ENCODE results near the gene CLEC11A.

CLEC11A gene

GRCh38 chr19:50705422-50706019 is 17.6 kb upstream of the CLEC11A start:
- peak in 2 of 3 experiments; percentile 26 to 73 for DNase-seq

- DNase-seq, result no peak
Observed at GRCh38 chr19:50706387-50706786, 16.8 kb upstream of the CLEC11A start.

GRCh38 chr19:50708179-50708879 is 14.8 kb upstream of the CLEC11A start:
- DNase-seq, result peak in 1 of 3 experiments; percentile 3

DNA sequence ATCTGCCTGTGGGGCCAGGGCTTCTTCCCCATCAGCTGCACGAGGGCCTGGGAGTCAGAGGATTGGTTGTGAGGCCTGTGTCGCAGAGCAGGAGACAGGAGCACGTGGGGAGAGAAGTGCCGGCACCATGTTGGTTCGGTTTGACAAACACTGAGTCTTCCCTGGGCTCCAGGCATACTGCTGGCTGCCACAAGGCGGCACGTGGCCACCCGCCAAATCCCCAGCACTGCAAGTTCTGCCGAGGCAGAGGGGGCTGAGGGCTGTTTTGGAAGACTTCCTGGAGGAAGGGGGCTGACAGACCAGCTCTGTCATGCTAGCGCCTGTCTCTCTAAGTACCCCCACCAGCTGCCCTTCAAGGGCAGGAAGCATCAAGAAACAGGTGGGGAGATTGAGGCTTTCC is 13.1 kb upstream of the CLEC11A start:
- peak in 1 of 3 experiments; percentile 17 for DNase-seq

- no peak for DNase-seq
Observed at GRCh38 chr19:50710612-50711011, 12.6 kb upstream of the CLEC11A start.

- DNase-seq, result no peak
Observed at GRCh38 chr19:50711196-50711595, 12.0 kb upstream of the CLEC11A start.

DNA sequence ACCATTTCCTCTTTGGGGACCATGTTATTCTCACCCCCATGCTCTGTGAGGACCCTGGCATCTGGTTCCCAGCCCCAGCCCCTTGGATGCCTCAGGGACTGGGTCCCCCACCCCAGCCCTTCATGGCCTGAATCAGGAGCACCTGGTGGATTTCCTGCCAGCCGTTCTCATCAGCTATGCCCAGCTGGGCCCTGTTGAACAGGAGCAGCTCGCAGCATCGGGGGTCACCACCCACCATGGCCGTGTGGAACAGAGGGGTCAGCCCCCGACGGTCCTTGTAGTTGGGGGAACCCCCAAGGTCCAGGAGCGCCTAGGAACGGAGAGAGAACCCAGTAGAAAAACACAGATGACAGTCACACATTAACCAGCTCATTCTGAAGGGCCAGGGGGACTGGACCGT is 11.4 kb upstream of the CLEC11A start:
- no peak for DNase-seq

- DNase-seq, result no peak
Observed at GRCh38 chr19:50712833-50713232, 10.3 kb upstream of the CLEC11A start.

DNA sequence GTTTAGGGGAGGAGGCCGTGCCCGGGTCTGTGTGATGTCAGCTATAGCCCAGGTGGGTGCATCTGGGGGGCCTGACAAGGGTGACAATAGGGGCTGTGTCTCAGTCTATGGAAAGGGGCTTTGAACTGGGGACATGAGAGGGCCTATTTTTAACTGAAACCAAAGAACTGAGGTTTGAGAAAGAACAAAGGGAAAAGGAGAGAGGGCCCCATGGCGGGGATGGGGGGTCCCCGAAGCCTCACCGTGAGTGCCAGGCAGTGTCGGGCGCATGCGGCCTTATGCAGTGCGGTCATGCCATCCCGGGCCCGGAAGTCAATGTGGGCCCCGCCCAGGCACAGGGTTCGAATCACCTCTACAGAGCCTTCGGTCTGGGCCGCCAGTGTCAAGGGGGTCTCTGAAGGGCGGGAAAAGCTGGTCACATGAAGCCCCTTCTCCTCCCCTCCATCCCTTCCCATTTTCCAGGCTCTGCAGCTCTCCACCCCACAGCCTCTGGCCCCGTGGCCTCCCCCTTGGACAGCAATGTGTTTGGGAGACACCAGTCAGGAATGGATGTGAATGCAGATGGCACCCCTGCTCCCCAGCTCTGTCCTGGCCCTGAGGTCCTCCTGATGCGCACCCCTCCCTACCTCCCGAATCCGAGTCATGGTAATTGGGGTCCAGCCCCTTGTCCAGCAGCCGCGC is 9.5 kb upstream of the CLEC11A start:
- no peak for DNase-seq

DNA sequence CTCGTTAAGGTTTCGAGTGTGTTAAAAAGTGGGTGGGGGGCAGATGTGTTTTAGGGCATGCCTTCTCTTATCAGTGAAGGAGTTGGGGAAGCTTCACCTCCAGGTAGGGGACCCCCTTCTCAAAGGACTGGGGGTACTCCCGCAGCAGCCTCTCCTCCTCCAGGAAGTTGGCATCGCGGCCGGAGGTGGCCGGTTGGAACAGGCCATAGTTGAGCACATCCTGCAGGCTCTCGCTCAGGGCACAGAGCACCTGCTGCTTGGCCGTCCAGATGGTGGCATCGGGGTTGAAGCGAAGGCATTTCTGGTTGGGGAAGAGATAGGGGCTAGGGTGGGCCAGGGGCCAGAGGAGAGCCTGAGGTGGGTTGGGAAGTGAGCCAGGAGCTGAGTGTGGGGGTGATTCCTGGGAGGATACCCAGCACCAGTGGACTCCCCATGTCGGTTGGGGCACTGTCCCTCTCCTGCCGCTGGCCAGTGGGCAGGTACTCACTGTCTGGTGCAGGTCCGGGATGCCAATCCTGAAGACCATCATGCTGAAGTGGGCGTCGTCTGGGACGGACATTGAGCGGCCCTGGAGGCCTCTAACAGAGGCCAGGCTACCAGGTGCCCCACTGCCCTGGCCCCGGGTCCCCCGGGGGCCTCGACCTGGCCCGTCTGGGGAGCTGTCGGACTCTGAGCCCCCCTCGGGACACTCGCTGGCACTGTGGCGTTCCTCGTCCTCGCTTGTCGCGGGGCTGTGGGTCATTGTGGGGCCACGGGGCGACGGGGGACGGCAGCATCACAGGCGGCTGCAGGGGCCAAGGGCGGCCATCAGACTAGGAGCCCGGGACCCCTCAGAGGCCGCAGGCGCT is 6.8 kb upstream of the CLEC11A start:
- DNase-seq, result no peak

DNA sequence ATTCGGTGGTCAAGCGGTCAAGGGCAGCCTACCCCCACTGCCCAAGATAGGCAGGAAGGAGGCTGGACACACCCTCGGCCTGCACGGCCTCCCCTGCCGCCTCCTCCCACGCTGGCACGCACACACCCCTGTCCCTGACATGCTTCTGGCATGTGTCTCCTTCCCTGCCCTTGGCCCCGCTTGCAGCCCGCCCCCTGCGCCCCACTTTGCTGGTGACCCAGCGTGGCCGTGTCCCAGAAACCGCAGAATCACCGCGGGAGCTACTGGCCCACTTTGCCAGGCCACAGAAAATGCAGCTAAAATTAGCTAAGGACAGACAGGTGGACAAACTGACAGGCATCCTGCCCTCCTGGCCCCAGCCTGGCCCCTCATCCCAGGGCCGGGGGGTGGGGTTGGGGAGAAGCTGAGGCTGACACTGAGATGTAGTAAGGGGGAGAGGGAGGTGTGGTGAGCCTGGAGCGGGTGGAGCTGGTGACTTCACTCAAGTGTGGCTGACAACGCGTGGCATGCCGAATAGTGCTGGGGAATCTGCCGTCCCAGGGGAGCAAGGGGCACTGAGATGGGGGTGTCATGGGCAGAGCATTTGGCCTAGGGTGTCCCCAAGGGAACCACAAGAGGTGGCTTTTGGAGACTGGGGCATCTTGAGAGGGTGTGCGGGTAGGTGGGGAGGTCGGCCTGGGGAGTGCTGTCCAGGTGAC is 6.0 kb upstream of the CLEC11A start:
- DNase-seq, result no peak

DNA sequence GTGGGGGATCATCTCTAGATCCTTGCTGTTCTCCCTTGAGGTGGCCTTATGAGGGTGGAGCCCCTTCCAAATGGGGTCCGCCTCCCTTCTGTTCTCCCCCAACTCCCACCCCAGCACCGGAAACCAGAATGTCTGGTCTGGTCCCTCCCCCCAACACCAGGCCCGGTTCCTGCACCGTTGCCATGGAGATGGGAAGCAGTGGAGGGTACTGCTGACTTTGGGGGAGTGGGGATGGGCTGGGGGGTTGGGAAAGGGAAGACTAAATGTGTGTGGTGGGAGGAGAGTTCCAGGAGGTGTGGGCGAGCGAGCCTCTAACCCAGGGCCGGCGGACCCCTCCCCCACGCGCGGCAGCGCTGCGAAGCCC is 5.3 kb upstream of the CLEC11A start:
- DNase-seq, result peak in 1 of 3 experiments; percentile 26

DNA sequence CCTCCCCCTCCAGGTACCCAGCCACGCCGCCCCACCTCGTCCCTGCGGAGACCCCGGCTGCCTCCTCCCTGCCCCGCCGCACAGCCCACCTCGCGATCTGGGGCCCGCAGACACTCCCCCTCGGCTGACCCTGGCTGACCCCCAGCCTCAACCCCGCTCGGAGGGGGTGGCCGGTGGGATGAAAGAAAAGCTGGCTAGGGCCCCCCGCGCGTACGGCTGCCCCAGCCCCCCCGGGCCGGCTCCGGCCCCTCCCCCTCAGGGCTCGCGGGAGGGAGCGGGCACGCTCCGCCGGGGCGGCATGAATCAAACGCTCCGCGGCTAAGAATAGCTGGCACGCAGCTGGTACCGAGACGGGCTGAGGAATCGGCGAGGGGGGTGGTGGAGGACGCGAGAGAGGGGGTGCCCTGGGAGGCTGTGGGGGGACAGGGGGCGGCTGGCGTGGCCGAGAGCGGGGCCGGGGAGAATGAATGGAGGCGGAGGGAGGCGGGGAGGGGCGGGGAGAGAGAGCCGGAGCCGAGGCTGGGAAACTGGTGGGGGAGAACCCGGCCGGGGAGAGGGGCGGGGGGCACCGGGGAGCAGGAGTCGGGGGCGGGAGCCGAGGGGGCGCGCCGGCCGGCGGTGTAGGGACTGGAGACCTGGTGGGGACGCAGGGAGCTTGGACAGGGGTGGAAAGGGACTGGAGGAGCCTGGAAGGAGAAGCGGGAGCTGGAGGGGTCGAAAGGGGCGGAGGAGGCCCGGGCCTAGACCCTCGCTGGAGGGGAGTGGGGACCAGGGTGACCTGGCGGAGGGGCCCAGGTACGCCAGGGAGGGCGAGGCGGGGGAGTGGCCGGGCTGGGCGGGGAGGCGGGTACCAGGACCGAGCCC is 4.7 kb upstream of the CLEC11A start:
- peak in 2 of 3 experiments; percentile 32 to 35 for DNase-seq

- DNase-seq, result no peak
Observed at GRCh38 chr19:50719119-50719435, 4.1 kb upstream of the CLEC11A start.

DNA sequence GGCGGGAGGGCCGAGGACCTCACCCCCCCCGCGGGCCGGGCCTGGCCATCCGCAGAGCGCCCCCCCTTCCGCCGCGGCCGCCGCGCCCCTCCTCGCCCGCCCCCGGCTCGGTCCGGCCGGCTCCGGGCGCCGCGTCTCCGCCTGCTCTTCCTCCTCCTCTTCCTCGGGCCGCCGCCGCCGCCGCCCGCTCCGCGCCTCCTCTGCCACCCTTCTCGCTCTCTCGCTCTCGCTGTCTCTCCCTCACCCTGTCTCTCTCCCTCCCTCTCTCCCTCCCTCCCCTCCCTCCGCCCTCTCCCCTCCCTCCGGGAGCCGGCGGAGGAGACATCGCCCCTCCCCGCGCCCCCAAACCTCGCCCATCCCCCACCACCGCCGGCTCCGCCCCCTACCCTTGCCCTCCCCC is 3.6 kb upstream of the CLEC11A start, which contains the start of gene SHANK1:
TSS of gene SHANK1 (minus strand) at position 237 of the 400 bp plus-strand sequence. CDS start 2,883 bp downstream, outside the sequence.
- DNase-seq, result peak in 2 of 3 experiments; percentile 20 to 24

DNA sequence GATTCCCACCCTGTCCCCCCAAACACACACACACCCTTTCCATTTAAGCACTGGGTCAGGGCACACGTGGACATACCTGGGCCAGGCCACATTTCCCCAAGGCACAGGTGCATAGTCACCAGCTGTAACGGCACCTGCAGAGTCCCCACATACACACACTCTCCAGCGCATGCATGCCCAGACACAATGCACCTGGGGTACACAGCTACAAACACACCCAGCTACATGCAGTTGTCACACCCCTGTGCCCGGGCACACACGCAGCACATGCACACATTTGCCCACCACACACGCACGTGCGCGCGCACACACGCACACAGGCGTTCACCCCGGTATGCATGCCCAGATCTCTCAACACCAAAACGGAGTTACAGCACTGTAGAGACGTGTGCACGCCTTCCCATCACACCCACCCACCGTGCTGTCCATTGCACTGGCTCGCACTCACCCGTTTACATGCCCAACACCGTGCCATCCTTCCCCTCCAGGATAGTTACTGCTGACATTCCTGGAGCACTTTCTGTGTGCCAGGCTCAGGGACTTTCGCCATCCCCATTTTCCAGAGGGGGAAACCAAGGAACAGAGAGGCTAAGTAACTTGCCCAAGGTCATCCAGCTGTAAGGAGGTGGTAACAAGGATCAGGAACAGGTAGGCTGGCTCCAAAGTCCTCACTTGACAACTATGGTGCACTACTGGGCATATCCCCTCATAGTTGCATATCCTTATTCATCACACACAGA is 2.8 kb upstream of the CLEC11A start:
- peak in 1 of 3 experiments; percentile 5 for DNase-seq

DNA sequence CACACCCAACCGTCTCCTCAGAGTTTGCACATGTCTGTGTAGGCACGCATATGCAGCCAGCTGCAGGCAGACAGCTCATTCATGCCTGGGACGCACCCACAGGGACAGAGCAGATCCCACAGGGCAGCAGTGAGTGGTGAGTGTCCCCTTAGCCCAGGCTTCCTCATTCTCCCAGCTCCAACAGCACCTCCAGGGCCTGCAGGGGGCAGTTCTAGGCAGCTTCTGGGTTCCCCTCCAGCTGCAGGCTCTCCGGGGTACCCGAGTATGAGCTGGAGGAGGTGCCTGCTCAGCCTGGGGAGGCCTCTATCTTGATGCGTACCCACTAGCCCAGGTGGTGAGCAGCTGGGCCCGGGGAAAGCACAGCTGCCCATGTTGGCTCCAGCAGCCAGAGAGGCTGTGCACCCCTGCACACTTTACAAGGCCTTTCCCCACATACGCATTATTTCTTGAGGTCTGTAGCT is 2.2 kb upstream of the CLEC11A start:
- no peak for DNase-seq

GRCh38 chr19:50721441-50722137 is 1.6 kb upstream of the CLEC11A start:
- DNase-seq, result no peak

DNA sequence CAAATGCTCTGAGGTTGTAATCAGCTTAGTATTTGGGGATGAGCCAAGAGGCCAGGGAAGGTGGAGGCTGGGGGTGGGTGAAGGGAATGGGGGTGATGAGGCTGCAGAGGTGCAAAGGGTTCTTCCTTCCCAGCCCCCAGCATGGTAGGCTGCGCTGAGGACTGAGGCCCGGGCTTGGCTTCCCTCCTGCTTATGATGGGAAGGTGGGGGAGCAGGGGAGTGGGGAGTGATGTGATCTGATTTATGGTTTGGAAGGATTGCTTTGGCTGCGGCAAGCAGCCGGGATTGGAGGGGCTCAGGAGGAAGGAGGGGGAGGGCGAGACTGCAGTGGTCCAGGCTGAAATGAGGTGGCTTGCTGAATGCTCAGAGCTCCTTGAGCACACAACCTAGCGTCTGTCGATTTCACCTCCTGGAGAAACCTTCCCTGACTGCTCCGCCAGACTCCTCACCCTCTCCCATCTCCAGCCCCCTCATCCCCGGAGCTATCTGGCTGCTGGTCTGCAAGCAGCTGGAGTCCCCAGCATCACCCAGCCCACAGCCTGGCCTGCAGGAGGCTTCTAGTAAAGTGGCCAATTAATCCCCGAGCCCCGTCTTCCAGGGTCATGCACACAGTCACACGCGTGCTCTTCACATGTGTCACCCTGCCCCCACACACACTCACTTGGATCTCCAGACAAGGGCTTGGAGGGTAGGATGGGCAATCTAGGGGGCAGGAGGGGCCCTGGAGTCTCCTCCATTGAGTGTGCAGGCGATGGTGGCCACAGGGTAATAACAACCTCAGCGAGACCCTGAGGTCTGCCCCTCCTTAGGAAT is 757 bp upstream of the CLEC11A start:
- DNase-seq, result no peak

Data from NCI-H1417 (cell line).